Vagina (tissue), 2 donors: Measurements from ENCODE around the gene SEC16A. TPM values are rescaled to one million over a fixed set of nuclear protein-coding genes. Genes with fewer than 3 reads are reported as not detected.

Experiments
- DNase-seq, 2 donors: peaks; one replicate each; pipeline ENCODE4 v3.0.0-alpha.2; 2017; ENCODE audit errors: extremely low spot score in 2 of 2
- H3K27ac ChIP-seq: fragments of 200-600 bp; sonication (generic); one replicate; pipeline ENCODE4 v1.5.1; 2019
- H3K27me3 ChIP-seq: fragments of 200-600 bp; sonication (generic); one replicate; pipeline ENCODE4 v1.5.1; 2019
- H3K36me3 ChIP-seq, 2 donors: fragments of 200-600 bp; sonication (generic); one replicate each; pipeline ENCODE4 v1.5.1; 2017 to 2019
- H3K4me1 ChIP-seq: fragments of 200-600 bp; sonication (generic); one replicate; pipeline ENCODE4 v1.5.1; 2019
- H3K4me3 ChIP-seq, 2 donors: fragments of 200-600 bp; sonication (generic); 1 replicate in 1 of 2; 2 replicates in 1 of 2; pipeline ENCODE4 v1.5.1; 2016 to 2019
- H3K9me3 ChIP-seq: fragments of 200-600 bp; sonication (generic); one replicate; pipeline ENCODE4 v1.5.1; 2019
- CTCF ChIP-seq, 3 experiments: fragments of 450-650 bp in 2 of 3; fragments of 200-600 bp in 1 of 3; sonication (generic) in 1 of 3; IDR thresholded peaks; one replicate each; pipeline ENCODE4 v1.5.1; 2017 to 2019; ENCODE audit warnings: antibody characterized with exemption in 3 of 3, mild to moderate bottlenecking in 2 of 3, moderate library complexity in 2 of 3
- POLR2A ChIP-seq, 2 donors: fragments of 450-650 bp; IDR thresholded peaks; one replicate each; pipeline ENCODE4 v1.6.1; 2017; ENCODE audit warnings: antibody characterized with exemption in 2 of 2, mild to moderate bottlenecking in 2 of 2, moderate library complexity in 2 of 2
- POLR2AphosphoS5 ChIP-seq, 2 donors: sonication (generic); formaldehyde crosslinking; IDR thresholded peaks; one replicate each; pipeline ENCODE4 v1.9.0; 2017; ENCODE audit warnings: antibody characterized with exemption in 2 of 2, mild to moderate bottlenecking in 2 of 2, low read depth in 1 of 2; ENCODE audit not compliant: insufficient read depth in 1 of 2
- intact Hi-C: fragments of 100-400 bp; cut with DNase I; formaldehyde crosslinking; loops from one replicate; pipeline ENCODE4 v1.15.1; 2023
- total RNA-seq: library from RNA; depleted of rRNA; stranded (reverse); fragments of >200 nt; gene quantifications from one replicate; pipeline ENCODE4 v1.2.3, GENCODE V29; 2016

The SEC16A gene
- total RNA-seq, 1 donor from 2014 or later, result 52.3 TPM

- no peak for DNase-seq
- Histone ChIP-seq H3K4me1 (no peaks in the 10 kb centered on the region), H3K9me3 (no peaks in the 10 kb centered on the region), H3K27ac (no peak overlapping the region), H3K27me3 (no peaks in the 10 kb centered on the region), H3K36me3 (peaks cover 0 to 77% of the 10 kb centered on the region in 2 donors), H3K4me3 (no peak overlapping the region)
- intact Hi-C loops, result no loop called here
- TF ChIP-seq POLR2A (IDR thresholded peaks at IDR 0.05) (no peak), CTCF (IDR thresholded peaks at IDR 0.05) (no peak), POLR2AphosphoS5 (IDR thresholded peaks at IDR 0.05; ENCODE audit: insufficient read depth in 1 of 2, low read depth in 1 of 2) (no peak)
These were observed 61.0 kb downstream of the SEC16A start for GRCh38 chr9:136421791-136422190.

- H3K36me3 ChIP-seq, result peaks cover 0 to 95% of the 10 kb centered on the region in 2 donors
- no peak for TF ChIP-seq CTCF (IDR thresholded peaks at IDR 0.05)
- TF ChIP-seq POLR2AphosphoS5 (IDR thresholded peaks at IDR 0.05; ENCODE audit: insufficient read depth in 1 of 2, low read depth in 1 of 2), result no peak
- no peak for TF ChIP-seq POLR2A (IDR thresholded peaks at IDR 0.05)
- H3K27me3 ChIP-seq, result no peaks in the 10 kb centered on the region
These were observed 63.8 kb downstream of the SEC16A start for GRCh38 chr9:136419092-136419420.

GRCh38 chr9:136418182-136419091, 64.4 kb downstream of the SEC16A start:
- no peak for DNase-seq
- intact Hi-C loops, result no loop called here
- no peak for TF ChIP-seq CTCF (IDR thresholded peaks at IDR 0.05)
- TF ChIP-seq POLR2AphosphoS5 (IDR thresholded peaks at IDR 0.05; ENCODE audit: insufficient read depth in 1 of 2, low read depth in 1 of 2), result no peak
- no peak for TF ChIP-seq POLR2A (IDR thresholded peaks at IDR 0.05)
- Histone ChIP-seq H3K27me3 (no peaks in the 10 kb centered on the region), H3K9me3 (no peaks in the 10 kb centered on the region), H3K27ac (no peak overlapping the region), H3K36me3 (peaks cover 0 to 97% of the 10 kb centered on the region in 2 donors), H3K4me3 (no peak overlapping the region), H3K4me1 (no peaks in the 10 kb centered on the region)

More at GRCh38 chr9:136419092-136419420, 63.8 kb downstream of the SEC16A start:
- DNase-seq, result no peak
- no peak overlapping the region for H3K27ac ChIP-seq
- no peak overlapping the region for H3K4me3 ChIP-seq
- no peaks in the 10 kb centered on the region for H3K4me1 ChIP-seq
- no peaks in the 10 kb centered on the region for H3K9me3 ChIP-seq
- intact Hi-C loops, result no loop called here

GRCh38 chr9:136416914-136417313, 65.9 kb downstream of the SEC16A start:
- Histone ChIP-seq H3K27ac (no peak overlapping the region), H3K4me1 (peaks cover 6% of the 10 kb centered on the region), H3K9me3 (no peaks in the 10 kb centered on the region), H3K36me3 (peaks cover 0 to 91% of the 10 kb centered on the region in 2 donors), H3K27me3 (no peaks in the 10 kb centered on the region), H3K4me3 (no peak overlapping the region)
- TF ChIP-seq POLR2A (IDR thresholded peaks at IDR 0.05), result no peak
- no peak for TF ChIP-seq POLR2AphosphoS5 (IDR thresholded peaks at IDR 0.05; ENCODE audit: insufficient read depth in 1 of 2, low read depth in 1 of 2)
- no peak for TF ChIP-seq CTCF (IDR thresholded peaks at IDR 0.05)
- intact Hi-C loops, result no loop called here
- no peak for DNase-seq

GRCh38 chr9:136416427-136416826, 66.4 kb downstream of the SEC16A start:
- Histone ChIP-seq H3K4me3 (no peak overlapping the region), H3K9me3 (no peaks in the 10 kb centered on the region), H3K27me3 (no peaks in the 10 kb centered on the region), H3K4me1 (peaks cover 11% of the 10 kb centered on the region), H3K27ac (no peak overlapping the region), H3K36me3 (peaks cover 0 to 86% of the 10 kb centered on the region in 2 donors)
- DNase-seq, result no peak
- TF ChIP-seq CTCF (IDR thresholded peaks at IDR 0.05) (no peak), POLR2A (IDR thresholded peaks at IDR 0.05) (no peak), POLR2AphosphoS5 (IDR thresholded peaks at IDR 0.05; ENCODE audit: insufficient read depth in 1 of 2, low read depth in 1 of 2) (no peak)
- intact Hi-C loops, result no loop called here
